Measurements from ENCODE around the gene PRRG1. TPM values are rescaled to one million over a fixed set of nuclear protein-coding genes. Genes with fewer than 3 reads are reported as not detected.
A peak's percentile ranks its signal among the peaks of the same experiment; 100 is the strongest.
"Not testable (repeated sequence)": the region's sequence is repeated elsewhere in the genome, so short reads cannot be mapped to it uniquely, and the experiment has no call there.

Gene PRRG1
- polyA plus RNA-seq (2013, experiment 1 of 2; ENCODE audit: insufficient read length), result 8.3 TPM
- polyA plus RNA-seq (2013, experiment 2 of 2; ENCODE audit: insufficient read length), result 7.6 TPM

- peak; percentile 85 for DNase-seq
These were observed at the start of gene PRRG1 for GRCh38 chrX:37349221-37350033. Gene PRRG1 (plus strand): TSS chrX:37349364. CDS start chrX:37406250, 56,886 bp downstream.

GRCh38 chrX:37302569-37302968 lies 46.6 kb upstream of the PRRG1 start:
- DNase-seq, result no peak

DNA sequence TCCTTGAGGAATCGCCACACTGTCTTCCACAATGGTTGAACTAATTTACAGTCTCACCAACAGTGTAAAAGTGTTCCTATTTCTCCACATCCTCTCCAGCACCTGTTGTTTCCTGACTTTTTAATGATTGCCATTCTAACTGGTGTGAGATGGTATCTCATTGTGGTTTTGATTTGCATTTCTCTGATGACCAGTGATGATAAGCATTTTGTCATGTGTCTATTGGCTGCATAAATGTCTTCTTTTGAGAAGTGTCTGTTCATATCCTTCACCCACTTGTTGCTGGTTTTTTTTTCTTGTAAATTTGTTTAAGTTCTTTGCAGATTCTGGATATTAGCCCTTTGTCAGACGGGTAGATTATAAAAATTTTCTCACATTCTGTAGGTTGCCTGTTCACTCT lies 43.9 kb upstream of the PRRG1 start:
- DNase-seq, result not testable (repeated sequence)

- peak; percentile 8 for DNase-seq
These were observed 34.6 kb upstream of the PRRG1 start for GRCh38 chrX:37314531-37314930.

GRCh38 chrX:37315511-37316248 lies 33.5 kb upstream of the PRRG1 start:
- no peak for DNase-seq

DNA sequence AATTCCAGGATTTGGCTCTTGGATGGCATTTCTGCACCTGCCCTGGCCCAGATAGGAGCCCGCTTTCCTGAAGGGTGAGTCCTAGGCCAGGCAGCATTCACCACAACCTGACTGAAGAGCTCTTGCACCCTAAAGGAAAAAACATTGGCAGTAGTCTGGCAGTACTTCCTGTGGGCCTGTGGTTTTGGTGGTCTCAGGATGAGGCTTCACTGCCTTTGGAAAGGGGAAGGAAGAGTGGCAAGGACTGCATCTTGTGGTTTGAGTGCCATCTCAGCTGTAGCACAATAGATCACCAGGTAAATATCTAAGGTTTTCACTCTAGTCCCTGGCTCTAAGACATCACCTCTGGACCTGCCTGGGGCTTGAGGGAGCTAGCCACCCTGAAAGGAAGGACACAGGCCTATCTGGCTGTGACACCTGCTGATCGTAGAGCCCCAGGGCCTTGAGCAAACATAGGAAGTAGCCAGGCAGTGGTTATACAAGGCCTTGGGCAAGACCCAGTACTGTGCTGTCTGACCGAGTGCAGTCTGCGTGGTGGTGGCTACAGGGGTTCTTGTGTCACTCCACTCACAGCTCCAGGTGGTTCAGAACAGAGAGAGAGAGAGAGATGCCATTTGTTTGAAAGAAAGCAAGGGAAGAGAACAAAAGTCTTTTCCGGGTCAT lies 28.5 kb upstream of the PRRG1 start:
- DNase-seq, result no peak

- DNase-seq, result no peak
These were observed 18.5 kb upstream of the PRRG1 start for GRCh38 chrX:37330642-37331041.

GRCh38 chrX:37331546-37331945 lies 17.6 kb upstream of the PRRG1 start:
- no peak for DNase-seq

GRCh38 chrX:37332055-37332454 lies 17.1 kb upstream of the PRRG1 start:
- no peak for DNase-seq

GRCh38 chrX:37332987-37333658 lies 16.0 kb upstream of the PRRG1 start:
- no peak for DNase-seq

DNA sequence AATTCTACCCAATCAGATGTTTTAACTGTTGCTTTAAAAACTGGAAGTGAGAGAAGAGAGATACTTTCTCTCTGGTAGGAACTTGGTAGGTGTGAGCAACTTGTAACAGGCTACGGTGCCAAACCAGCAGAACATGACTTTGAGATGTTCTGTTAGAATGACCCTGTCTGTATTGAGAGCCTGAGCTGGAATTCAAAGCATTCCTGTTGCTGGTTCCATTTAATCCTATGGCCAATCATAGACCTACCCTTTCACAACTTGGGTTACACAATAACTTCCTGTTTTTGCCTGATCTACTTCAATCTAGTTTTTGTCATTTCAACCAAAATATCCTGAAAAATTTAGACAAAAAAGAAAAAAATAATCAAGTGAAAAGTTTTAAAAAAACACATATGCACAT lies 1.7 kb upstream of the PRRG1 start:
- DNase-seq, result peak; percentile 54

GRCh38 chrX:37348231-37348970 lies 763 bp upstream of the PRRG1 start:
- DNase-seq, result no peak

- no peak for DNase-seq
These were observed 268 bp upstream of the PRRG1 start for GRCh38 chrX:37348971-37349220.

DNA sequence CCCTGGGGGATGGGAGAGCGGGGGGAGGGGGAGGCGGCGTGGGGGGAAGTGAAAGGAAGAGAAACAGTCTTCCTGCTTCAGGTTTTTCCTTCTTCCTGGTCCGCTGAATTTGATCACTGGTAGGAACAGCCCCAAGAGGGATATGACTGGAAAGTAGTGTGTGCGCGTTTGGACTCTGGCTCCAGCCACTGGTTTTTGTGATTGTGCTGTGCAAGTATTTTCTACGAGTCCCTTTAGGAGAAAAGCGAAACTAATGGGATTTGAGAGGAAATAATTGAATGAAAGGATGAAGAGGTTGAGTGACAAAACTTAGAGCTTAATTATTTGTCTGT lies 836 bp downstream of the PRRG1 start:
- peak; percentile 3 for DNase-seq

- no peak for DNase-seq
These were observed 4.5 kb downstream of the PRRG1 start for GRCh38 chrX:37353646-37354045.

DNA sequence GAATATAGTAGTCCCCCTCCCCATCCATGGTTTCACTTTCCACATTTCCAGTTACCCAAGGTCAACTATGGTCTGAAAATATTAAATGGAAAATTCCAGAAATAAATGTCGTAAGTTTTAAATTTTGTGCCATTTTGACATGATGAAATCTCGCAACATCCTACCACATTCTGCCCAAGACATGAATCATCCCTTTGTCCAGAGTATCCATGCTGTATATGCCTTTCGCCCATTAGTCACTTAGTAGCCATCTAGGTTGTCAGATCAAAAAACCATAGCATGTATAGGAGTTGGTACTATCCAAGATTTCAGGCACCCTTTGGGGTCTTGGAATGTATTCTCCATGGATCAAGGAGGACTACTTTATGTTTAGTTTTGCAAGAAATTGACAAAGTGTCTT lies 8.3 kb downstream of the PRRG1 start:
- DNase-seq, result no peak

DNA sequence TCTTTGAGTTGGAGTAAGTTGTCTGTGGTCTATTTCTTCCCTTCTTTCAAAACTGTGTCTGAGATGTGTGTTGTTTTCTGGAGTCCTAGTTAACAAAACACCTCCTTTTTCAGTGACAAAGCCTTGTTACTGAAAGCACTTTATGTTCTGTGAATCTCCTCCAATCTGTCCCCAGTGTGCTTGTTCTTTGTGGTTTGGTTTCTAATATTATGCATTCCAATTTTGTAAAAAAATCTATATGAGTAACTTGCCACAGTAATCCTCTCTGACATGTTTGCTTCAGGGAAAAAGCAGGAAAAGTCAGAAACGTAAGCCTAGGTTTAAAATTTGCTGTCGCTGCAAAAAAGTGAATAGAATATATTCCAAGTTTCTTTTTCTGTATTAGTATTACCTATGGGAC lies 12.4 kb downstream of the PRRG1 start:
- peak; percentile 31 for DNase-seq

- DNase-seq, result no peak
These were observed 15.5 kb downstream of the PRRG1 start for GRCh38 chrX:37364666-37365065.

GRCh38 chrX:37367946-37368345 lies 18.8 kb downstream of the PRRG1 start:
- no peak for DNase-seq

DNA sequence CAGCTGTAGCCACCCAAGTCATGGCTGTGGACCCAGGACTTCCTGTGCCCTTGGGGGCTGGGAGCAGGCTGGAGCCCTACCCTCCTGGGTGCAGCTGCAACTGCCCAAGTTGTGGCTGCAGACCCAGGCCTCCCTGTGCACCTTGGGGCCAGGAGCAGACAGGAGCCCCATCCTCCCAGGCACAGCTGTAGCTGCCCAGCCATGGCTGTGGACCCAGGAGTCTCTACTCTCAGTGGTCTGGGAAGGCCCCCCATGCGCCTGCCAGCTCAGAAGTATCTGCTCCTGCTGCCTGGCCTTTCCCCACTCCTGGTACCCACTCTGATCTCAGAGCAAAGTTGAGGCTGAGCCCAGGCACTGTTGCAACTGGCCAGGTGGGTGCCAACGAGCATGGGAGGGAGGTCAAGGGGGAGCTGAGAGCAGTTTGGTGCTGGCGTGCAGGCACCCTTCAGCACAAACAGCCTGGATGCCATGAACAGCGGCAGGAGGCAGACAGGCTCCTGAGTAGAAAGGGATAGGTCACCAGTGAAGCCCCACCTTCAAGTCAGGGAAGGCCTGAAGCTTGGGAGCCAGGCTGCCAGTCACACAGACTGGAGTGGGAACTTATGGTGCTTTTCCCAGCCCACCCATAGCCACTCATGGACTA lies 21.5 kb downstream of the PRRG1 start:
- DNase-seq, result no peak

GRCh38 chrX:37371578-37371991 lies 22.4 kb downstream of the PRRG1 start:
- no peak for DNase-seq

GRCh38 chrX:37378404-37378803 lies 29.2 kb downstream of the PRRG1 start:
- peak; percentile 2 for DNase-seq
